Stomach (tissue), 4 donors: ENCODE data around the gene MGAT5.

Experiments
- POLR2AphosphoS5 ChIP-seq, 3 donors: sonication (generic); formaldehyde crosslinking; IDR thresholded peaks; one replicate each; pipeline ENCODE4 v1.6.1; 2016; ENCODE audit warnings: antibody characterized with exemption in 3 of 3
- TF ChIP-seq, protein P1 (sequence below), 7 experiments: fragments of 450-650 bp in 4 of 7; fragments of 200-600 bp in 3 of 7; sonication (generic) in 3 of 7; IDR thresholded peaks; one replicate each; pipeline ENCODE4 v1.5.1; 2016 to 2019; ENCODE audit warnings: antibody characterized with exemption in 7 of 7, control low read depth in 2 of 7, mild to moderate bottlenecking in 1 of 7

DNA sequence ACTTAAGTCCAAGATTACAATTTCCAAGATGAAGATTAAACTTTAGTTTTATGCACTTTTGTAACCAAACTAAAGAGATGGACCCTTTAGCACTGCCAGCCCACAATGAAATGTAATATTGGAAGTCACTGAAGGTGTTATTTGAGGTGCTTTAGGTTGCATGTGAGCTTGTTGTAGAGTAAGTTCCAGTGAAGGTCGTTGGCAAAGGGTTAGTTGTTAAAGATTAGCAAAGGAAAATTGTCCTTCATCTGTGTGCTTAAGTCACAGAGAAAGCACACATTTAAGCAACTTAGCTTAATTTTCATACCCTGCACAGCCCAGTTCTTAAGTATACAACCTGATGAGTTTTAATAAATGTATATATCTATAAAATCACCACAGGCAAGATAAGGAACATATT is 46.7 kb downstream of the MGAT5 start:
- TF ChIP-seq, protein P1, sequence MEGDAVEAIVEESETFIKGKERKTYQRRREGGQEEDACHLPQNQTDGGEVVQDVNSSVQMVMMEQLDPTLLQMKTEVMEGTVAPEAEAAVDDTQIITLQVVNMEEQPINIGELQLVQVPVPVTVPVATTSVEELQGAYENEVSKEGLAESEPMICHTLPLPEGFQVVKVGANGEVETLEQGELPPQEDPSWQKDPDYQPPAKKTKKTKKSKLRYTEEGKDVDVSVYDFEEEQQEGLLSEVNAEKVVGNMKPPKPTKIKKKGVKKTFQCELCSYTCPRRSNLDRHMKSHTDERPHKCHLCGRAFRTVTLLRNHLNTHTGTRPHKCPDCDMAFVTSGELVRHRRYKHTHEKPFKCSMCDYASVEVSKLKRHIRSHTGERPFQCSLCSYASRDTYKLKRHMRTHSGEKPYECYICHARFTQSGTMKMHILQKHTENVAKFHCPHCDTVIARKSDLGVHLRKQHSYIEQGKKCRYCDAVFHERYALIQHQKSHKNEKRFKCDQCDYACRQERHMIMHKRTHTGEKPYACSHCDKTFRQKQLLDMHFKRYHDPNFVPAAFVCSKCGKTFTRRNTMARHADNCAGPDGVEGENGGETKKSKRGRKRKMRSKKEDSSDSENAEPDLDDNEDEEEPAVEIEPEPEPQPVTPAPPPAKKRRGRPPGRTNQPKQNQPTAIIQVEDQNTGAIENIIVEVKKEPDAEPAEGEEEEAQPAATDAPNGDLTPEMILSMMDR (IDR thresholded peaks at IDR 0.05), result no peak
- no peak for TF ChIP-seq POLR2AphosphoS5 (IDR thresholded peaks at IDR 0.05)
